GM12873 (cell line): ENCODE data around the gene ST6GALNAC4.

Source experiments
- TF ChIP-seq, protein P1 (sequence below): IDR thresholded peaks from 2 replicates; pipeline ENCODE4 v1.5.1; 2012; ENCODE audit warnings: low read depth, mild to moderate bottlenecking, moderate library complexity, low read length, control low read depth; ENCODE audit not compliant: insufficient read depth; ENCODE audit errors: missing control alignments

Gene ST6GALNAC4

DNA sequence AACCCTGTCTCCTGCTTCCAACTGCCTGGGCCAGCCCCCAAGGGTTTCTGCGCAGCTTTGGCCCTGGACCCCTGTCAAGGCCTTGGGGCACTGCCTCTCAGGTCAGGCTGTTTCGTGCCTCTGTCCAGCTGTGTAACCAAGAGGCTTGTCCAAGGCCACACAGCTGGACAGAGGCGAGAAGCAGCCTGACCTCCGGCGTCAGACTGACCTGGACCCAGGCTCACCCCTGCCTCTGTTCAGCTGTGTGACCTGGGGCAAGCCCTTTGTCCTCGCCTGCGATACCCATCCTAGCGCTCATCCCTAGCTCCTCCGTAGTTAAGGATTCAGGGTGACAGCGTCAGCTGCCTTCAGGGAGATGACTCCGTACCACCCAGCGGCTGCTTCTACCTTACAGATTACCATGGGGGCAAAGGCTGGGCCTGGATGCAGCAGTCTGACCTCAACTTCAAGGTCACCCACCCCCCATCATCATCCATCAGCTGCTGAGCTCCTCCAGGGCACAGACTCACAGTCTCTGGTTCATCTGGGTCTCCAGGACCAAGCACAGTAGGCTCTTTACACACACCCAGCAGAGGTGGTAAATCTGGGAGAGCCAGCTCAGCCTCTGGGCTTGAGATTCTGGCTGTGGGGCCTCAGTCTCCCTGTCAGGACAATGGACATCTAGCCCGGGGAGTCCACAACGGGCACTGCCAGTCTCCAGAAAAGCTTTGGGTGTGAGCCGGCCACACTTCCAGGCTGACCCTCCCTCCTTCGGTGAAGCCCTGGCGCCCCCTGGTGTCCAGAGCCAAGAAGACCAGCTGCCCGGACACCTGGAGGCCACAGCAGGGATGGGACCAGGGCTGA is 47.3 kb downstream of the ST6GALNAC4 start:
- TF ChIP-seq, protein P1, sequence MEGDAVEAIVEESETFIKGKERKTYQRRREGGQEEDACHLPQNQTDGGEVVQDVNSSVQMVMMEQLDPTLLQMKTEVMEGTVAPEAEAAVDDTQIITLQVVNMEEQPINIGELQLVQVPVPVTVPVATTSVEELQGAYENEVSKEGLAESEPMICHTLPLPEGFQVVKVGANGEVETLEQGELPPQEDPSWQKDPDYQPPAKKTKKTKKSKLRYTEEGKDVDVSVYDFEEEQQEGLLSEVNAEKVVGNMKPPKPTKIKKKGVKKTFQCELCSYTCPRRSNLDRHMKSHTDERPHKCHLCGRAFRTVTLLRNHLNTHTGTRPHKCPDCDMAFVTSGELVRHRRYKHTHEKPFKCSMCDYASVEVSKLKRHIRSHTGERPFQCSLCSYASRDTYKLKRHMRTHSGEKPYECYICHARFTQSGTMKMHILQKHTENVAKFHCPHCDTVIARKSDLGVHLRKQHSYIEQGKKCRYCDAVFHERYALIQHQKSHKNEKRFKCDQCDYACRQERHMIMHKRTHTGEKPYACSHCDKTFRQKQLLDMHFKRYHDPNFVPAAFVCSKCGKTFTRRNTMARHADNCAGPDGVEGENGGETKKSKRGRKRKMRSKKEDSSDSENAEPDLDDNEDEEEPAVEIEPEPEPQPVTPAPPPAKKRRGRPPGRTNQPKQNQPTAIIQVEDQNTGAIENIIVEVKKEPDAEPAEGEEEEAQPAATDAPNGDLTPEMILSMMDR: peak; percentile 93

DNA sequence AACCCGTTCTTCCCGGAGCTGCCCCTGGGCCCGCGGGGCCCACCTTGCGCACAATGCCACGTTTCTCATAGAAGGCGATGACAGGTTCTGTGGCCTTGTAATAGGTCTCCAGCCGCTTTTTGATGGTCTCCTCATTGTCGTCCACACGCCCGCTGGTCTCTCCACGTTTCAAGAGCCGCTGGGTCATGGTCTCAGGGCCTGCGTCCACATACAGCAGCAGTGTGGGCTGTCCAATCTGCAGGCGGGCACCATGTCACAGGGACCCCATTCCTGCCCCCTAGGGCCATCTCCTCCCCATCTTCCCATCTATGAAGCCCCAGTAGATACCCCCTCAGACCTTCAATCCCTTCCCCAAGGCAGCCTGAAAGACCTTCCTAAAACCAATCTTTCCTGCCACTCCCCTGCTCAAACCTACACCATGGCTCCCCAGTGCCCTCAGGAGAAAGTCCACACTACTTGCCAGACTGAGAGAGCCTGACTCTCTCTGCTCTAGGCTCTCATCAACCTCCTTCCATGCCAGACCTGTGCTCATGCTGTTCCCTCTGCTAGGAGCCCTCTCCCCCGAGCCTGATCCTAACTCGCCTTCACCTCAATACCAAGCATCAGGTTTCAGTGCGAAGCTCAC is 48.5 kb downstream of the ST6GALNAC4 start:
- TF ChIP-seq, protein P1: no peak

DNA sequence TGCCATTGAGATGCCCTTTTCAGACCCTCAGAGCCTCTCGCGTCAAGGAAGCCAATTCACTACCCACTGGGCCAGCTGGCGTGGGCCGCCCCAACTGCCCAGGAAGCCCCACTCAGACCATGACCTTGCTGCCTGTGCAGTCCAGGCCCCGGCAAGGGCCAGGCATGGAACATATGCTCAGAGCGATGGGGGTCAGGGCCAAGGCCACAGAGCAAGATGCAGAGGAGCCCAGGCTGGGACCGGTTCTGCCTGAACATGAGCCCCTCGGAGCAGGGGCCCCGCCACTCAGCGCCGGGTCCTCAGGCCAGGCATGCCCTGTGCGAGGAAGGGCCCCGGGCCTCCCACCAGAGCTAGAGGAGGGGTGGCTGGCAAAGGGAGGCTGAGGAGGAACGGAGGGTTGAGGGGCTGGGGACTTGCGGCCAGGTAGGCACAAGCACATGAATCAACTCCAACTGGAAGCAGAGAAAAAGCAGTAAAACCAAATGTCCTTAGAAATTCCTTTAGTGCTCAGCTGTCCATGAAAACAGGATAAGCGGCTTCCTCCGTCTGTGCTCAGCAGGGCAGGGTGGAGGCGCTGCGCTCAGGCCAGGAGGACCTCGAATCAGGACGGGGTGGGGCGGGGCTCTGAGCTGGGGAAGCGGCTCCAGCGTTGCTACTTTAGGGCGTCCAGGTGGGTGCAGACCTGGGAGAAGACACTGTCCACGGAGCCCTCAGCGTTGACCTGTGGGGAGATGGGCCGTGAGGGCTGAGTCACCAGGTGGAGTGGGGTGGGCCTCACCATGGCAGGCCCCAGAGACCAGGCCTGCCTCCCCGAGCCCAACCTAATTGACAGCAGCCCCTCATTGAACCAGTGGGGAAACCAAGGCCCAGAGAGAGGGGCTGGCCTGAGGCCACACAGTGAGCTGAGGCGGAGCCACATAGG is 49.2 kb downstream of the ST6GALNAC4 start:
- TF ChIP-seq, protein P1: no peak

DNA sequence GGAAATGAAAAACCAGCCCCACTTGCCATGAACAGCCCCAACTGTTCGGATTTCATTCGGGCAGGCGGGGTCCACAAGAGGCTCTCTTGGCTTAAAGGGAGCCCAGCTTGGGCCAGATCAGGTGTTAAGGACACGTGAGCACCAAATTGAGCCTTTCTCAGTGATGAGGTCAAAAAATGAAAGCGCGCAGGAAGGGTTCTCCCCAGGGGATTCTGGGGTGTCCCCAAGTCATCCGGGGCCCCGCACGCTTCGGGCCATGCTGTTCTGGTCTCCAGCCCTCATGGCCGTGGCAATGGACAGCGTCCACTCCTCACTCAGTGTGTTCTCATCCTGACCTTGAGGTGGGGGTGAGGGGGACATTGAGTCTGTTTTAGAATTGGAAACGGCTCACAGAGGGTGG is 50.3 kb downstream of the ST6GALNAC4 start:
- TF ChIP-seq, protein P1: no peak

DNA sequence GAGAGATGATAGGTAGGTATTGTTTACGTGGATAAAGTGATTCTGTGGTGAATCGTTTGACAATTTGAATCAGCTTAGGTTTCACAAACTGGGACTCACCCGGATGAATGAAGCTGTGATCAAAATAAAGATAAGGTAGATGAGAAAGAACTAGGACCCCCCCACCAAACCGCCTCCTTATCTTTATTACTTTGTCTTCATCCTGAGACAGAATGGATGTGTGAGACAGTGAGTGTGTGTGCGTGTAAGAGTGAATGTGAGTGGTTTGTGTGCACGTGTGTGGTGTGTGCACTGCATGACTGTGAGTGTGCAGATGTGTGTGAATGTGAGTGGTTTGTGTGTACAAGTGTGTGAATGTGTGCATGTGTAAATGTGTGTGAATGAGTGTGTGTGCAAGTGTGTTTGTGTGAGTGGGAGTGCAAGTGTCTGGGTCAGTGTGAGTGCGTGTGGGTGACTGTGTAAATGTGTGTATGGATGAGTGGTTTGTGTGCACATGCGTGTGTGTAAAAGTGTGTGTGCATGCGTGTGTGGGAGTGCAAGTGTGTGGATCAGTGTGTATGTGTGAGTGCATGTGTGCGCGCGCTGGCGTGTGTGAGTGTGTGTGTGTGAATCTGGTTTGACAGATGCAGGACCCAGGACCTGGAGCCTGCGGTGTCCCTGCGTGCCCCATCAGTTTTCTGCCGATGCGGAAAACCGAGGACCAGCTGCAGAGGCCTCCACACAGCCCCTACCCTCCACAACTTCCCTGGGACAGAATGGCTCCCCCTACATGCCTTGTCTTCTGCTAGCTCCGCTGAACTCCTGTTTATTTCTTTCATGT is 51.0 kb downstream of the ST6GALNAC4 start:
- TF ChIP-seq, protein P1: no peak

DNA sequence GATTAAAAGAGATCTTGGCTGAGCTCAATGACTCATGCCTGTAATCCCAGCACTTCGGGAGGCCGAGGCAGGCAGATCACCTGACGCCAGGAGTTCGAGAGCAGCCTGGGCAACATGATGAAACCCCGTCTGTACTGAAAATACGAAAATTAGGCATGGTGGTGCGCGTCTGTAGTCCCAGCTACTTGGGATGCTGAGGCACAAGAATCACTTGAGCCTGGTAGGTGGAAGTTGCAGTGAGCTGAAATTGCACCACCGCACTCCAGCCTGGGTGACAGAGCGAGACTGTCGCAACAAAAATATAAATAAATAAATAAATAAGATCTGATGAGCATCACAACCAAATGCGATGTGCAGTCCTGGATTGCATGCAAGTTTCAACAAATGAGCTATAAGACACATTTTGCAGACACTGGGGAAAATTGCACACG is 53.6 kb downstream of the ST6GALNAC4 start:
- TF ChIP-seq, protein P1: no peak
